Testis (tissue), 3 donors: ENCODE measurements around the gene ZNF576. TPM values are rescaled to one million over a fixed set of nuclear protein-coding genes. Genes with fewer than 3 reads are reported as not detected.
A peak's percentile ranks its signal among the peaks of the same experiment; 100 is the strongest.

Source experiments
- DNase-seq: peaks from one replicate; pipeline ENCODE4 v3.0.0-alpha.2; 2019
- H3K27ac ChIP-seq, 2 donors: fragments of 200-600 bp; sonication (generic); one replicate each; pipeline ENCODE4 v1.5.1; 2019
- H3K27me3 ChIP-seq: fragments of 200-600 bp; sonication (generic); one replicate; pipeline ENCODE4 v1.5.1; 2019
- H3K36me3 ChIP-seq: fragments of 200-600 bp; sonication (generic); one replicate; pipeline ENCODE4 v1.5.1; 2017; ENCODE audit warnings: low read depth; ENCODE audit errors: missing control alignments
- H3K4me1 ChIP-seq: fragments of 200-600 bp; sonication (generic); one replicate; pipeline ENCODE4 v1.5.1; 2019
- H3K4me3 ChIP-seq, 2 donors: fragments of 200-600 bp; sonication (generic); one replicate each; pipeline ENCODE4 v1.5.1; 2017 to 2019
- H3K9me3 ChIP-seq: fragments of 200-600 bp; sonication (generic); one replicate; pipeline ENCODE4 v1.5.1; 2017
- CTCF ChIP-seq, 3 experiments: fragments of 450-650 bp in 2 of 3; fragments of 200-600 bp in 1 of 3; sonication (generic) in 1 of 3; IDR thresholded peaks; one replicate each; pipeline ENCODE4 v1.5.1; 2016 to 2019; ENCODE audit warnings: antibody characterized with exemption in 3 of 3, mild to moderate bottlenecking in 2 of 3, moderate library complexity in 1 of 3
- POLR2A ChIP-seq: fragments of 450-650 bp; IDR thresholded peaks from one replicate; pipeline ENCODE4 v1.6.1; 2017; ENCODE audit warnings: antibody characterized with exemption, mild to moderate bottlenecking, moderate library complexity
- WGBS, 2 donors: methylation state at CpG; one replicate each; pipeline ENCODE4 v1.1.5; 2018; 5-methylcytosine and 5-hydroxymethylcytosine counted together
- intact Hi-C: fragments of 100-400 bp; cut with DNase I; formaldehyde crosslinking; loops from one replicate; pipeline ENCODE4 v1.15.1; 2023; ENCODE audit warnings: low total_unique reads
- polyA plus RNA-seq: library from polyadenylated mRNA; stranded (reverse); fragments of 350-450 nt; fragmentation: Illumina TruSeq; extraction: RNeasy Lipid Tissue Mini Kit (QIAGEN cat#74804); gene quantifications from one replicate; pipeline ENCODE4 v1.2.3, GENCODE V29; 2014; ENCODE audit warnings: low read depth, low replicate concordance; ENCODE audit not compliant: insufficient read depth
- total RNA-seq, 2 donors: library from RNA; depleted of rRNA; stranded (reverse); fragments of >200 nt; gene quantifications; one replicate each; pipeline ENCODE4 v1.2.3, GENCODE V29; 2016

ZNF576 gene
- total and polyA plus RNA-seq, 3 donors from 2014 or later = 14.6 to 23.1 (median 17.9) TPM

- Histone ChIP-seq H3K4me3 (no peak overlapping the region), H3K27ac (no peak overlapping the region), H3K36me3 (no peaks in the 10 kb centered on the region), H3K9me3 (no peaks in the 10 kb centered on the region), H3K27me3 (no peaks in the 10 kb centered on the region), H3K4me1 (no peaks in the 10 kb centered on the region)
- WGBS, 2 donors = 100% methylated on average over 2 to 3 of the region's 3 CpGs
- no peak for TF ChIP-seq POLR2A
- TF ChIP-seq CTCF (IDR thresholded peaks at IDR 0.05) = no peak
- intact Hi-C loops = no loop called here
- no peak for DNase-seq
Measured at GRCh38 chr19:43552616-43553015, 43.8 kb upstream of the ZNF576 start.

- Histone ChIP-seq H3K9me3 (no peaks in the 10 kb centered on the region), H3K27ac (no peak overlapping the region), H3K27me3 (no peaks in the 10 kb centered on the region), H3K36me3 (no peaks in the 10 kb centered on the region), H3K4me1 (no peaks in the 10 kb centered on the region), H3K4me3 (no peak overlapping the region)
- TF ChIP-seq CTCF (IDR thresholded peaks at IDR 0.05) = no peak
- no peak for TF ChIP-seq POLR2A
- intact Hi-C loops = no loop called here
- no peak for DNase-seq
- 88 to 94% methylated on average over 4 of the region's 4 CpGs for WGBS, 2 donors
Measured at GRCh38 chr19:43553656-43554055, 42.7 kb upstream of the ZNF576 start.

GRCh38 chr19:43554317-43554895, 42.0 kb upstream of the ZNF576 start:
- H3K4me1 ChIP-seq = no peaks in the 10 kb centered on the region
- intact Hi-C loops = no loop called here
- no peaks in the 10 kb centered on the region for H3K9me3 ChIP-seq
- TF ChIP-seq POLR2A (no peak), CTCF (IDR thresholded peaks at IDR 0.05) (no peak)
- H3K27ac ChIP-seq = no peak overlapping the region
- 94 to 95% methylated on average over 15 of the region's 15 CpGs for WGBS, 2 donors
- no peaks in the 10 kb centered on the region for H3K36me3 ChIP-seq
- H3K4me3 ChIP-seq = no peak overlapping the region
- no peaks in the 10 kb centered on the region for H3K27me3 ChIP-seq
- DNase-seq = no peak

GRCh38 chr19:43555185-43555770, 41.1 kb upstream of the ZNF576 start:
- no peaks in the 10 kb centered on the region for H3K27me3 ChIP-seq
- DNase-seq = peak; percentile 83
- H3K4me3 ChIP-seq = no peak overlapping the region
- WGBS, 2 donors = 50 to 51% methylated on average over 8 of the region's 8 CpGs
- TF ChIP-seq CTCF (IDR thresholded peaks at IDR 0.05) = peak; percentile 10 to 55 (median 18)
- no peak for TF ChIP-seq POLR2A
- intact Hi-C loops = no loop called here
- no peaks in the 10 kb centered on the region for H3K9me3 ChIP-seq
- H3K4me1 ChIP-seq = no peaks in the 10 kb centered on the region
- H3K27ac ChIP-seq = no peak overlapping the region
- H3K36me3 ChIP-seq = no peaks in the 10 kb centered on the region

GRCh38 chr19:43560687-43561086, 35.7 kb upstream of the ZNF576 start:
- intact Hi-C loops = no loop called here
- Histone ChIP-seq H3K4me1 (no peaks in the 10 kb centered on the region), H3K27ac (no peak overlapping the region), H3K27me3 (no peaks in the 10 kb centered on the region), H3K9me3 (no peaks in the 10 kb centered on the region), H3K36me3 (no peaks in the 10 kb centered on the region), H3K4me3 (no peak overlapping the region)
- 91% methylated on average over 6 of the region's 6 CpGs for WGBS, 2 donors
- no peak for TF ChIP-seq POLR2A
- TF ChIP-seq CTCF (IDR thresholded peaks at IDR 0.05) = no peak
- no peak for DNase-seq
